Neural cell (in vitro differentiated cells): Measurements from ENCODE around the gene IGSF11.

Source experiments
- EZH2 ChIP-seq: fragments of 200-600, 300-800 bp; shearing (Covaris generic), sonication (generic); IDR thresholded peaks from 2 replicates; pipeline ENCODE4 v1.6.1; 2014; ENCODE audit warnings: antibody characterized with exemption, low read length, borderline replicate concordance, mild to moderate bottlenecking; ENCODE audit not compliant: insufficient read depth, poor library complexity, severe bottlenecking
- POLR2AphosphoS5 ChIP-seq: IDR thresholded peaks from 2 replicates; pipeline ENCODE4 v1.6.1; 2012
- SMC3 ChIP-seq: fragments of 450-650 bp; conservative IDR thresholded peaks from 2 replicates; pipeline ENCODE4 v1.6.1; 2014; ENCODE audit warnings: antibody characterized with exemption, mild to moderate bottlenecking, moderate library complexity; ENCODE audit not compliant: poor library complexity
- TF ChIP-seq, protein P1 (sequence below): fragments of 450-650 bp; IDR thresholded peaks from 2 replicates; pipeline ENCODE4 v1.5.1; 2014; ENCODE audit warnings: antibody characterized with exemption, mild to moderate bottlenecking, moderate library complexity; ENCODE audit not compliant: poor library complexity, severe bottlenecking

- TF ChIP-seq, protein P1, sequence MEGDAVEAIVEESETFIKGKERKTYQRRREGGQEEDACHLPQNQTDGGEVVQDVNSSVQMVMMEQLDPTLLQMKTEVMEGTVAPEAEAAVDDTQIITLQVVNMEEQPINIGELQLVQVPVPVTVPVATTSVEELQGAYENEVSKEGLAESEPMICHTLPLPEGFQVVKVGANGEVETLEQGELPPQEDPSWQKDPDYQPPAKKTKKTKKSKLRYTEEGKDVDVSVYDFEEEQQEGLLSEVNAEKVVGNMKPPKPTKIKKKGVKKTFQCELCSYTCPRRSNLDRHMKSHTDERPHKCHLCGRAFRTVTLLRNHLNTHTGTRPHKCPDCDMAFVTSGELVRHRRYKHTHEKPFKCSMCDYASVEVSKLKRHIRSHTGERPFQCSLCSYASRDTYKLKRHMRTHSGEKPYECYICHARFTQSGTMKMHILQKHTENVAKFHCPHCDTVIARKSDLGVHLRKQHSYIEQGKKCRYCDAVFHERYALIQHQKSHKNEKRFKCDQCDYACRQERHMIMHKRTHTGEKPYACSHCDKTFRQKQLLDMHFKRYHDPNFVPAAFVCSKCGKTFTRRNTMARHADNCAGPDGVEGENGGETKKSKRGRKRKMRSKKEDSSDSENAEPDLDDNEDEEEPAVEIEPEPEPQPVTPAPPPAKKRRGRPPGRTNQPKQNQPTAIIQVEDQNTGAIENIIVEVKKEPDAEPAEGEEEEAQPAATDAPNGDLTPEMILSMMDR, result no peak
- TF ChIP-seq SMC3 (no peak), EZH2 (no peak), POLR2AphosphoS5 (no peak)
Measured at GRCh38 chr3:119033393-119034255, 1.0 kb downstream of the IGSF11 start.
